BJ (cell line): ENCODE results near the gene ENTPD2. TPM values are rescaled to one million over a fixed set of nuclear protein-coding genes. Genes with fewer than 3 reads are reported as not detected.

Source experiments
- CTCF ChIA-PET: fragments of 350-600 bp; formaldehyde crosslinking; extraction: SDS; loops from one replicate; lab custom pipeline; 2021; ENCODE audit warnings: antibody characterized with exemption, inconsistent platforms; lab: Yijun Ruan, JAX
- POLR2A ChIA-PET: fragments of 300-600 bp; sonication (Branson Sonifier 250); formaldehyde crosslinking; extraction: SDS; loops from one replicate; lab custom pipeline; 2021; ENCODE audit warnings: antibody characterized with exemption; lab: Charles Lee
- DNase-seq: peaks from one replicate; pipeline ENCODE4 v3.0.0-alpha.2; 2011; ENCODE audit warnings: low read depth
- H3K27me3 ChIP-seq: 2 replicates; pipeline ENCODE4 v1.6.0; 2011; ENCODE audit warnings: low read length; ENCODE audit not compliant: control insufficient read depth, insufficient read depth
- H3K36me3 ChIP-seq: 2 replicates; pipeline ENCODE4 v1.5.1; 2011; ENCODE audit warnings: low read length; ENCODE audit not compliant: control insufficient read depth, insufficient read depth
- H3K4me3 ChIP-seq: 2 replicates; pipeline ENCODE4 v1.5.1; 2011; ENCODE audit warnings: low read depth, mild to moderate bottlenecking, control low read depth, low read length
- polyA plus RNA-seq: library from polyadenylated mRNA; depleted of rRNA; stranded (reverse); fragments of >200 nt; gene quantifications from 2 replicates; pipeline ENCODE4 v1.2.3, GENCODE V29; 2011
- TF ChIP-seq, protein P1 (sequence below): IDR thresholded peaks from 2 replicates; pipeline ENCODE4 v1.5.1; 2011; ENCODE audit warnings: low read depth, mild to moderate bottlenecking, control low read depth, inconsistent platforms, low read length, moderate library complexity; ENCODE audit not compliant: insufficient read depth

Gene ENTPD2
- polyA plus RNA-seq, 1 experiment: not detected

DNA sequence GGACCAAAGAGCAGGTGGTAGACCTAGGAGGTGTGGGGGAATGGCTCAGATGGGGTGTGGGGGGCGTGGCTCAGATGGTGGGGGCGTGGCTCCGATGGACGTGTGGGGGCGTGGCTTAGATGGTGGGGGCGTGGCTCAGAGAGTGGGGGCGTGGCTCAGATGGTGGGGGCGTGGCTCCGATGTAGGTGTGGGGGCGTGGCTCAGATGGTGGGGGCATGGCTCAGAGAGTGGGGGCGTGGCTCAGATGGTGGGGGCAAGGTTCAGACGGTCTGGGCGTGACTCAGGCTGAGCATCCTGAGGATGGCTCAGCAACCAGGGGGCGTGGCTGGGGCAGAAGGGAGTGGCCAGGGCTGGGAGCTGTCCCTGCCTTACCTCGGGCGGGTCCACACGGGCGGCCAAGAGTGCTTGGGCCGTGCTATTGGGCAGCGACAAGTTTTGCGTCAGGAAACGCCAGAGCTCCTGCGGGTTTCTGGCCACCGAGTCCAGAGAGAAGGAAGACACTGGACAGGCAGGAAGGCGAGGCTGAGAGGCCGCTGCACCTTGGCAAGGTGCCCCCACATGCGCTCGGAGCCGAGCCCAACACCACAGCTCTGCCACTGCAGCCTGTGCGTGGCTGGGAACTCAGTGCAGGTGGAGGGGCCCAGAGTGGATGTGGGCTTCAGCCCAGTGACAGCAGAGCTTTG is 31.7 kb downstream of the ENTPD2 start:
- TF ChIP-seq, protein P1, sequence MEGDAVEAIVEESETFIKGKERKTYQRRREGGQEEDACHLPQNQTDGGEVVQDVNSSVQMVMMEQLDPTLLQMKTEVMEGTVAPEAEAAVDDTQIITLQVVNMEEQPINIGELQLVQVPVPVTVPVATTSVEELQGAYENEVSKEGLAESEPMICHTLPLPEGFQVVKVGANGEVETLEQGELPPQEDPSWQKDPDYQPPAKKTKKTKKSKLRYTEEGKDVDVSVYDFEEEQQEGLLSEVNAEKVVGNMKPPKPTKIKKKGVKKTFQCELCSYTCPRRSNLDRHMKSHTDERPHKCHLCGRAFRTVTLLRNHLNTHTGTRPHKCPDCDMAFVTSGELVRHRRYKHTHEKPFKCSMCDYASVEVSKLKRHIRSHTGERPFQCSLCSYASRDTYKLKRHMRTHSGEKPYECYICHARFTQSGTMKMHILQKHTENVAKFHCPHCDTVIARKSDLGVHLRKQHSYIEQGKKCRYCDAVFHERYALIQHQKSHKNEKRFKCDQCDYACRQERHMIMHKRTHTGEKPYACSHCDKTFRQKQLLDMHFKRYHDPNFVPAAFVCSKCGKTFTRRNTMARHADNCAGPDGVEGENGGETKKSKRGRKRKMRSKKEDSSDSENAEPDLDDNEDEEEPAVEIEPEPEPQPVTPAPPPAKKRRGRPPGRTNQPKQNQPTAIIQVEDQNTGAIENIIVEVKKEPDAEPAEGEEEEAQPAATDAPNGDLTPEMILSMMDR: no peak
- ChIA-PET CTCF (interaction anchor here (0.8 to 10.7 kb wide), 3 partner anchors 14 to 215 kb away, joined by 3 to 50 read pairs (median 6); no protein-coding TSS in a partner anchor), POLR2A (no interaction called here)
- Histone ChIP-seq H3K27me3 (no peaks in the 10 kb centered on the region), H3K4me3 (no peak overlapping the region), H3K36me3 (peaks cover 12% of the 10 kb centered on the region)
- no peak for DNase-seq

DNA sequence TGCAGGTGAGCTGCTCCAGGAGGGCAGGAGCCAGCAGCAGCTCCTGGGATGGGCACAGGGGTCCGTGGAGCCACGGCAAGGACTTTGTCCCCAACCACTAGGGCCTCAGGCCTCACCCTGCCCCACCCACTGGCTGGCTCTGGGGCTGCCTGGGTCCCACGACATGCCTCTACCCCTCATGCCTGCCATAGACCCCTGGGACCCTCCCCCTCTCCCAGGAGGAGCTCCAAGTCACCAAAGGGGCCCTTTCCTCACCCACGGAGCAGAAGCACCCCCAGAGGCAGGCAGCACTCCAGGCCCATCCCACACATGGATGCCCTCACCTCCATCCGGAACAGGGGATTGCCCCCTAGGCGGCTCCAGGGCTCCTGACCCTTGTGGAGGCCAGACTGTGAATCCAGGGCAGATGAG is 32.3 kb downstream of the ENTPD2 start:
- H3K27me3 ChIP-seq: no peaks in the 10 kb centered on the region
- POLR2A ChIA-PET: no interaction called here
- CTCF ChIA-PET: interaction anchor here (1.4 to 10.7 kb wide), 4 partner anchors 8 to 74 kb away, joined by 4 to 50 read pairs (median 12); partner anchors contain the start of genes ABCA2 and FUT7
- DNase-seq: no peak
- TF ChIP-seq, protein P1: no peak
- peaks cover 12% of the 10 kb centered on the region for H3K36me3 ChIP-seq
- no peak overlapping the region for H3K4me3 ChIP-seq

DNA sequence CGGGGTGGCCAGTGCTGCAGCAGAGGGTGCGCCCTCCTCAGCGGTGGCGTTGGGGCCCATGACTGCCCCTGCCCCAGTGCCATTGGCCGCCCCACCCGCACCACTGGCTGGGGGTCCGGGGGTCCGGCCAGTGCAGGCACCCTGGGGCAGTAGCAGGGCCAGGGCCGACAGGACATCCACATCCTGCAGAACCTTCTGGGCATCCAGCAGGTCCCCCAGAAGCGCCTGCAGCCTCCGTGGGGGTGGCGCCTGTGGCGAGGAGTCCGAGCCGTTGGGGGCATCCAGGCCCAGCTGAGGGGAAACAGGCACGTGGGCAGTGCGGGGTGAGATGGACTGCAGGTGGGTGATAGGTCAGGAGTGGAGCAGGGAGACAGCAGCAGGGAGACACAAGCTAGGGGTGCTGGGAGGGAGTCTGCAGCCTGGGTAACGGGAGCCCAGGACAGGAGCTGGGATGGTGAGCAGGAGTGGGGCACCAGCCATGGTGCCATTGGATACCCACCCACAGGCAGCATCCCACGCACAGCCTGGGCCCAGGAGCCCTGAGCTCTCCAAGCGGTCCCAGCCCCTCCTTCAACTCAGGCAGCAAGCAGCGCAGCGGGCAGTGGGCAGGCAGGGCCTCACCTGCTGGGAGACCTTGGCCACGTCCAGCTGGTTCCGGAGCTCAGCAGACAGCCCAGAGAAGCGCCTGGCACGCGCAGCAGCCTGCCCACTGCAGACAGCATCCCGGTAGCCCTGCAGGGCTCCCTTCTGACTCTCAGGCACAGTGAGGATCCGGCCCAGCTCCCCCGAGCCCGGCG is 32.9 kb downstream of the ENTPD2 start:
- TF ChIP-seq, protein P1: no peak
- CTCF ChIA-PET: interaction anchor here (1.2 to 10.7 kb wide), 5 partner anchors 8 to 73 kb away, joined by 3 to 50 read pairs (median 6); partner anchors contain the start of genes ABCA2 and FUT7
- POLR2A ChIA-PET: no interaction called here

DNA sequence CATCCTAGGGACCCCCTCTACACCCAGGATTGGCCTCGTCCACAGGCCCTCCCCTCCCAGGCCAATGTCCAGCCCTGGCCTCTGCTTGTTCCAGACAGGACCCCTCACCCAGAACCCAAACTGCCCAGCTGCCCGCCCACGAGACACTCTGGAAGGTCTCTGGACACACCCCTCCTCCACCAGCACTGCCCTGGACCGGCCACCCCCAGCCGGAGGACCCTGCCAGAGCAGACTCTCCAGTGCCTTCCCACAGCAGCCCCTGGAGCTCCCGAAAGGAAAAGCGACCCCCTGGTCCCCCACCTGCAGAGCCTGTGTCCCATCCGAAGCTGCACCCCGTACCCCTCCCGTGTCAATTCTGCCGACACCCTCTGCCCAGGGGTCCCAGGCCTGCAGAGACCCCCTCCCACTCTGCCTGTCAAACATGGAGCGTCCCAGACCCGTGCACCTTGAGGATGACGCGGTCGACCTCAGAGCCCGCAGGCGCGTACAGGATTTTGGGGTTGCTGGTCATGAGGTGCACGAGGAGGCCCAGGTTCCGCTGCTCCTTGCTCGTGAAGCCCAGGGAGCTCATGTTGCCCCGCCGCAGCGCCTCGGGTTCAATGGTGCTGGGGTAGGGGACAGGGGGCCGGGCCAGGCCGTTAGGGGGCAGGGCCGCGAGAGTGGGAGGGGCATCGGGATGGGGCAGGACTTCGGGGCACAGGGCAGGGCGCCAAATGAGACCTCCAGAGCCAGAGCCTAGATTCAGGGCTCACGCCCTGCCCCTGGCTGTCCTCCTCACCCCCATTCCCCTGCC is 33.8 kb downstream of the ENTPD2 start:
- ChIA-PET CTCF (interaction anchor here (1.2 to 10.7 kb wide), 5 partner anchors 9 to 72 kb away, joined by 3 to 50 read pairs (median 6); partner anchors contain the start of genes ABCA2 and FUT7), POLR2A (no interaction called here)
- DNase-seq: no peak
- TF ChIP-seq, protein P1: no peak
- Histone ChIP-seq H3K36me3 (peaks cover 19% of the 10 kb centered on the region), H3K4me3 (no peak overlapping the region), H3K27me3 (no peaks in the 10 kb centered on the region)

More for the DNA sequence above, 32.9 kb downstream of the ENTPD2 start:
- Histone ChIP-seq H3K4me3 (no peak overlapping the region), H3K27me3 (no peaks in the 10 kb centered on the region), H3K36me3 (peaks cover 15% of the 10 kb centered on the region)
- no peak for DNase-seq
